H1 (cell line): ENCODE data around the gene PET100. TPM values are rescaled to one million over a fixed set of nuclear protein-coding genes. Genes with fewer than 3 reads are reported as not detected.

Source experiments
- CTCF ChIA-PET: fragments of 300-600 bp; sonication (Branson Sonifier 250); formaldehyde crosslinking; loops from one replicate; lab custom pipeline; 2021; ENCODE audit not compliant: partially characterized antibody; lab: Charles Lee
- POLR2A ChIA-PET: fragments of 300-600 bp; sonication (Branson Sonifier 250); formaldehyde crosslinking; loops from one replicate; lab custom pipeline; 2021; ENCODE audit warnings: inconsistent platforms; ENCODE audit not compliant: partially characterized antibody; lab: Charles Lee
- DNase-seq, 2 experiments: peaks; one replicate each; pipeline versions ENCODE4 v3.0.0 to v3.0.0-alpha.2; 2010 to 2022; ENCODE audit warnings: low spot score in 2 of 2, low read depth in 1 of 2, mixed read lengths in 1 of 2
- FAIRE-seq: peaks from 2 replicates; lab custom pipeline; 2011; peaks lifted over from hg19 to GRCh38; lab: Jason Lieb, UNC
- H2AFZ ChIP-seq: 2 replicates; pipeline ENCODE4 v1.8.1; 2012; ENCODE audit warnings: low read length, inconsistent platforms
- H2AK5ac ChIP-seq: 2 replicates; pipeline ENCODE4 v1.6.1; 2013; ENCODE audit warnings: low read depth, low read length
- H2BK120ac ChIP-seq: replicated peaks from 2 replicates; pipeline ENCODE3; 2013; ENCODE audit warnings: low read depth, low read length, inconsistent platforms
- H2BK12ac ChIP-seq: 2 replicates; pipeline ENCODE4 v1.6.1; 2013; ENCODE audit warnings: low read depth, low read length
- H2BK15ac ChIP-seq: 2 replicates; pipeline ENCODE4 v1.6.1; 2013; ENCODE audit warnings: low read length
- H2BK20ac ChIP-seq: 2 replicates; pipeline ENCODE4 v1.6.1; 2013; ENCODE audit warnings: low read length
- H2BK5ac ChIP-seq: 2 replicates; pipeline ENCODE4 v1.6.1; 2013; ENCODE audit warnings: low read depth, low read length
- H3K14ac ChIP-seq: 2 replicates; pipeline ENCODE4 v1.6.1; 2013; ENCODE audit warnings: inconsistent platforms; ENCODE audit not compliant: insufficient read length
- H3K18ac ChIP-seq: 2 replicates; pipeline ENCODE4 v1.6.1; 2013; ENCODE audit warnings: low read length; ENCODE audit errors: extremely low read depth
- H3K23ac ChIP-seq: 2 replicates; pipeline ENCODE4 v1.6.1; 2013; ENCODE audit warnings: inconsistent platforms; ENCODE audit not compliant: insufficient read length
- H3K23me2 ChIP-seq: 2 replicates; pipeline ENCODE4 v1.6.1; 2013; ENCODE audit warnings: low read depth, low read length
- H3K27ac ChIP-seq: 2 replicates; pipeline ENCODE4 v1.6.1; 2011; ENCODE audit warnings: low read depth, low read length, inconsistent platforms
- H3K27me3 ChIP-seq, 4 experiments: replicated peaks in 1 of 4; 1 replicate in 1 of 4; 2 replicates in 3 of 4; pipeline versions ENCODE4 v1.6.1 to v1.8.1; 2011 to 2013; ENCODE audit warnings: low read length in 3 of 4, mild to moderate bottlenecking in 3 of 4, inconsistent platforms in 2 of 4, mixed read lengths in 2 of 4, moderate library complexity in 1 of 4; ENCODE audit not compliant: control insufficient read depth in 3 of 4, insufficient read depth in 3 of 4; ENCODE audit errors: extremely low read depth in 1 of 4
- H3K36me3 ChIP-seq, 4 experiments: 2 replicates each; pipeline versions ENCODE4 v1.6.1 to v1.8.1; 2011 to 2013; ENCODE audit warnings: mild to moderate bottlenecking in 4 of 4, low read length in 3 of 4, moderate library complexity in 2 of 4, control low read depth in 1 of 4, inconsistent platforms in 1 of 4; ENCODE audit not compliant: insufficient read depth in 4 of 4, control insufficient read depth in 2 of 4
- H3K4ac ChIP-seq: replicated peaks from 2 replicates; pipeline ENCODE3; 2013; ENCODE audit warnings: low read length, low read depth, mixed read lengths, inconsistent platforms; ENCODE audit not compliant: insufficient read length
- H3K4me1 ChIP-seq, 4 experiments: replicated peaks in 1 of 4; 1 replicate in 1 of 4; 2 replicates in 3 of 4; pipeline versions ENCODE4 v1.6.1 to v1.8.1; 2011 to 2013; ENCODE audit warnings: low read length in 3 of 4, inconsistent platforms in 2 of 4, mixed read lengths in 1 of 4; ENCODE audit not compliant: insufficient read depth in 4 of 4, control insufficient read depth in 3 of 4
- H3K4me2 ChIP-seq, 2 experiments: 2 replicates each; pipeline versions ENCODE4 v1.6.1 to v1.8.1; 2011 to 2013; ENCODE audit warnings: low read depth in 2 of 2, low read length in 2 of 2, control low read depth in 1 of 2, inconsistent platforms in 1 of 2, mild to moderate bottlenecking in 1 of 2; ENCODE audit not compliant: insufficient read depth in 1 of 2
- H3K4me3 ChIP-seq, 4 experiments: fragments of 200-600, 300-600 bp in 1 of 4; sonication (generic), shearing (Covaris generic), sonication (Bioruptor Twin) in 1 of 4; 2 replicates each; pipeline versions ENCODE4 v1.5.1 to v1.8.1; 2011 to 2016; ENCODE audit warnings: low read length in 4 of 4, low read depth in 3 of 4, control low read depth in 2 of 4, inconsistent platforms in 2 of 4, mild to moderate bottlenecking in 2 of 4, mixed read lengths in 1 of 4, moderate library complexity in 1 of 4; ENCODE audit not compliant: insufficient read depth in 2 of 4; ENCODE audit errors: extremely low read depth in 1 of 4
- H3K56ac ChIP-seq: replicated peaks from 2 replicates; pipeline ENCODE3; 2013; ENCODE audit warnings: low read depth, mild to moderate bottlenecking, mixed read lengths, low read length, inconsistent platforms; ENCODE audit not compliant: insufficient read length
- H3K79me1 ChIP-seq: 2 replicates; pipeline ENCODE4 v1.6.1; 2013; ENCODE audit warnings: low read depth, low read length, control low read depth
- H3K79me2 ChIP-seq, 2 experiments: 2 replicates each; pipeline versions ENCODE4 v1.6.1 to v1.8.1; 2012 to 2013; ENCODE audit warnings: low read length in 2 of 2, mild to moderate bottlenecking in 2 of 2, inconsistent platforms in 1 of 2; ENCODE audit not compliant: insufficient read depth in 2 of 2, control insufficient read depth in 1 of 2
- H3K9ac ChIP-seq, 4 experiments: replicated peaks in 1 of 4; 1 replicate in 1 of 4; 2 replicates in 3 of 4; pipeline versions ENCODE4 v1.6.1 to v1.8.1; 2011 to 2013; ENCODE audit warnings: low read depth in 3 of 4, low read length in 3 of 4, control low read depth in 2 of 4, mild to moderate bottlenecking in 2 of 4, moderate library complexity in 2 of 4, inconsistent platforms in 1 of 4; ENCODE audit errors: extremely low read depth in 1 of 4
- H3K9me3 ChIP-seq, 2 experiments: 2 replicates each; pipeline versions ENCODE4 v1.6.1 to v1.8.1; 2012 to 2013; ENCODE audit warnings: mild to moderate bottlenecking in 2 of 2, moderate library complexity in 2 of 2, control low read depth in 1 of 2, inconsistent platforms in 1 of 2, low read depth in 1 of 2, low read length in 1 of 2, mixed read lengths in 1 of 2; ENCODE audit not compliant: insufficient read depth in 2 of 2
- H4K20me1 ChIP-seq, 2 experiments: replicated peaks in 1 of 2; 2 replicates each; pipeline versions ENCODE3 to v1.8.1; 2011 to 2013; ENCODE audit warnings: inconsistent platforms in 2 of 2, low read length in 2 of 2, mild to moderate bottlenecking in 1 of 2; ENCODE audit not compliant: insufficient read depth in 2 of 2, control insufficient read depth in 1 of 2
- H4K5ac ChIP-seq: 2 replicates; pipeline ENCODE4 v1.6.1; 2013; ENCODE audit warnings: low read length, low read depth, mixed read lengths, inconsistent platforms; ENCODE audit not compliant: insufficient read length
- H4K8ac ChIP-seq: 2 replicates; pipeline ENCODE4 v1.8.0; 2013; ENCODE audit warnings: mild to moderate bottlenecking, moderate library complexity, low read length, inconsistent platforms; ENCODE audit not compliant: insufficient read depth; ENCODE audit errors: extremely low read depth
- H4K91ac ChIP-seq: replicated peaks from 2 replicates; pipeline ENCODE3; 2013; ENCODE audit warnings: low read length, mixed read lengths, inconsistent platforms; ENCODE audit not compliant: insufficient read length
- CHD1 ChIP-seq: IDR thresholded peaks from 2 replicates; pipeline ENCODE4 v1.6.1; 2012; ENCODE audit warnings: low read depth, low read length, improper control_type of control experiment
- POLR2A ChIP-seq, 2 experiments: IDR thresholded peaks; 1 replicate in 1 of 2; 2 replicates in 1 of 2; pipeline ENCODE4 v1.6.1; 2011; ENCODE audit warnings: low read depth in 2 of 2, low read length in 2 of 2, mild to moderate bottlenecking in 2 of 2; ENCODE audit errors: control extremely low read depth in 1 of 2
- WGBS, 2 experiments: shearing (Covaris generic) in 1 of 2; methylation state at CpG; one replicate each; pipeline versions ENCODE4 v1.1.6 to v1.1.7; 2013 to 2015; ENCODE audit warnings: low lambda C conversion rate in 2 of 2, mixed read lengths in 2 of 2, inconsistent platforms in 1 of 2, low coverage in 1 of 2, missing lambda C conversion rate in 1 of 2; ENCODE audit not compliant: insufficient replicate concordance in 2 of 2, insufficient coverage in 1 of 2, insufficient read length in 1 of 2; ENCODE audit errors: extremely low coverage in 1 of 2, missing lambda C conversion rate in 1 of 2; 5-methylcytosine and 5-hydroxymethylcytosine counted together
- polyA plus RNA-seq, 7 experiments: library from polyadenylated mRNA; depleted of rRNA in 3 of 7; stranded (reverse) in 5 of 7; unstranded in 2 of 7; fragments of >200 nt in 5 of 7; fragments of 200-250 nt in 2 of 7; gene quantifications; 1 replicate in 5 of 7; 2 replicates in 1 of 7; 4 replicates in 1 of 7; pipeline versions ENCODE4 v1.2.1 to v1.2.3, GENCODE V29; 2011 to 2013; ENCODE audit warnings: missing spikeins in 2 of 7, mixed read lengths in 2 of 7
- total RNA-seq: library from RNA; stranded (reverse); fragmentation: NEBNext Ultra II Directional; extraction: Animal tissue kit (Norgen Biotek cat#: 25700); gene quantifications from 2 replicates; pipeline ENCODE4 v1.2.1, GENCODE V29; 2021

Gene PET100
- total and polyA plus RNA-seq, 2 of the 8 experiments (the other 6 are each of a cell fraction or from before 2014, with no cell fraction given) = 80.8 to 105 TPM

- Histone ChIP-seq H4K8ac (no peak overlapping the region), H2BK20ac (no peak overlapping the region), H3K27me3 (peaks cover 3 to 19% (median 16%) of the 10 kb centered on the region in 4 experiments), H2BK120ac (no peak overlapping the region), H3K79me1 (peaks cover 18% of the 10 kb centered on the region), H3K14ac (no peak overlapping the region), H2AFZ (no peak overlapping the region), H3K23me2 (peaks cover 14% of the 10 kb centered on the region), H2AK5ac (no peak overlapping the region), H3K23ac (no peak overlapping the region), H2BK12ac (no peak overlapping the region), H3K4me2 (no peak overlapping the region), H2BK5ac (no peak overlapping the region), H2BK15ac (no peak overlapping the region), H3K27ac (no peak overlapping the region), H4K91ac (no peak overlapping the region), H3K9ac (no peak overlapping the region), H3K56ac (no peak overlapping the region), H3K4me3 (no peak overlapping the region), H4K5ac (no peak overlapping the region), H3K79me2 (peaks cover 10 to 31% of the 10 kb centered on the region in 2 experiments; a peak in 3 of 4 replicates), H4K20me1 (peaks cover 3 to 8% of the 10 kb centered on the region in 2 experiments), H3K9me3 (no peaks in the 10 kb centered on the region), H3K18ac (no peak overlapping the region), H3K36me3 (no peaks in the 10 kb centered on the region; a peak in 2 of 8 replicates), H3K4me1 (peaks cover 0 to 12% (median 5%) of the 10 kb centered on the region in 4 experiments; a peak in 4 of 7 replicates), H3K4ac (no peak overlapping the region)
- POLR2A ChIA-PET = interaction anchor here (0.8 to 5.7 kb wide), 4 partner anchors 9 to 14 kb away, joined by 3 to 34 read pairs (median 5); no protein-coding TSS in a partner anchor
- WGBS, 2 experiments = 92% methylated on average over 34 of the region's 40 CpGs; no CpG with 5 or more reads in 1 of the 2 experiments
- CTCF ChIA-PET = interaction anchor here (0.7 to 1.6 kb wide), 4 partner anchors 26 to 167 kb away, joined by 3 to 7 read pairs (median 4); partner anchors contain the start of gene TRAPPC5
- TF ChIP-seq POLR2A (IDR thresholded peaks at IDR 0.05; ENCODE audit: control extremely low read depth in 1 of 2, low read depth in 2 of 2, low read length in 2 of 2) = peak in 1 of 2 experiments; percentile 22; a peak in 1 of 3 replicates
- TF ChIP-seq CHD1 = no peak
- DNase-seq (no peak), FAIRE-seq (no peak)
Measured at GRCh38 chr19:7632340-7633203, 3.0 kb downstream of the PET100 start.
